ENCODE data around the gene ENHO.

DNA sequence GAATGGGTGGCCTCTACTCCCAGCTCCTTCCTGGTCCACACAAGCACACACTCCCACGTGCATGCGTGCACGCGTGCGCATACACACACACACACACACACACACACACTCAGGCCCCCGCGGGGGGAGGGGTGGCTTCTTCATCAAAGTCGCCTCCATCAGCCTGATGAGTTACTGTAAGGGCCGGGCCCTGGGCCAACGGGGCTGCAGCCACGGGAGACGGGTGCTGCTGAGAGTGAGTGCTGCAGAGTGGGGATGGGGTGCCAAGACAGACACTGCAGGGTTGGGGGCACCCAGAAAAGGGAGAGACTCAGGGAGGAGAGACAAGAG lies 48.7 kb upstream of the ENHO start:
- no peak for TF ChIP-seq TAF1 (IDR thresholded peaks at IDR 0.05; ENCODE audit: borderline replicate concordance, insufficient read depth, low read length)
- no peak for TF ChIP-seq POLR2AphosphoS5 (IDR thresholded peaks at IDR 0.05; ENCODE audit: low read depth, low read length)
- no peak for TF ChIP-seq SIN3A (IDR thresholded peaks at IDR 0.05; ENCODE audit: borderline replicate concordance, insufficient read depth, low read length)

All from PFSK-1 (cell line).